HCT116 (cell line): ENCODE data around the gene FAM83D. TPM values are rescaled to one million over a fixed set of nuclear protein-coding genes. Genes with fewer than 3 reads are reported as not detected.

ENCODE experiments used
- ATAC-seq: fragments of 200-7000 bp; cut with Tn5 transposase; 2 replicates; pipeline ENCODE4 v1.9.1; 2020; ENCODE audit warnings: mild to moderate bottlenecking, moderate library complexity
- BruUV-seq: library from RNA; stranded (reverse); fragments of 400-500 nt; replicated peaks from 2 replicates; lab custom pipeline; 2021; lab: Mats Ljungman, UMichigan
- CTCF ChIA-PET: fragments of 300-600 bp; sonication (Branson Sonifier 250); formaldehyde crosslinking; loops from one replicate; lab custom pipeline; 2021; ENCODE audit warnings: antibody characterized with exemption; lab: Charles Lee
- POLR2A ChIA-PET: fragments of 300-600, 350-600 bp; sonication (Branson Sonifier 250); formaldehyde crosslinking; loops from one replicate; lab custom pipeline; 2021; ENCODE audit warnings: antibody characterized with exemption; lab: Charles Lee
- RAD21 ChIA-PET, 2 experiments: fragments of 300-600 bp; sonication (Branson Sonifier 250); formaldehyde crosslinking; loops; one replicate each; lab custom pipeline; 2023; ENCODE audit warnings: low total read pairs in 2 of 2; ENCODE audit not compliant: uncharacterized antibody in 2 of 2, unreplicated experiment in 2 of 2, low non-redundant PET in 1 of 2; lab: Charles Lee
- DNase-seq: peaks from one replicate; pipeline ENCODE4 v3.0.0-alpha.2; 2010; ENCODE audit warnings: low read depth, low spot score
- H2AFZ ChIP-seq: fragments of 200-600 bp; shearing (Covaris generic), sonication (generic); 2 replicates; pipeline ENCODE4 v1.6.1; 2017; ENCODE audit warnings: low read depth, mixed run types, mixed read lengths, antibody characterized with exemption, low read length; ENCODE audit not compliant: poor library complexity, severe bottlenecking
- H3K27ac ChIP-seq: 2 replicates; pipeline ENCODE4 v1.5.1; 2012; ENCODE audit warnings: low read depth, low read length
- H3K27me3 ChIP-seq: fragments of 200-600 bp; sonication (generic); 2 replicates; pipeline ENCODE4 v1.6.1; 2016; ENCODE audit warnings: mixed run types, low read length, mixed read lengths; ENCODE audit not compliant: insufficient read depth
- H3K36me3 ChIP-seq, 2 experiments: fragments of 200-500 bp in 1 of 2; fragments of 200-600 bp in 1 of 2; sonication (Bioruptor generic) in 1 of 2; sonication (generic) in 1 of 2; 2 replicates each; pipeline versions ENCODE4 v1.5.1 to v1.6.1; 2014 to 2016; ENCODE audit warnings: low read length in 2 of 2, inconsistent platforms in 1 of 2, mixed read lengths in 1 of 2, mixed run types in 1 of 2; ENCODE audit not compliant: insufficient read depth in 2 of 2, control insufficient read depth in 1 of 2
- H3K4me1 ChIP-seq, 2 experiments: fragments of 200-600 bp in 1 of 2; sonication (generic) in 1 of 2; 2 replicates each; pipeline versions ENCODE4 v1.5.1 to v1.6.1; 2012 to 2017; ENCODE audit warnings: low read length in 2 of 2, inconsistent platforms in 1 of 2, mild to moderate bottlenecking in 1 of 2, mixed read lengths in 1 of 2, mixed run types in 1 of 2, moderate library complexity in 1 of 2; ENCODE audit not compliant: insufficient read depth in 2 of 2, control insufficient read depth in 1 of 2
- H3K4me2 ChIP-seq: fragments of 200-600 bp; sonication (generic); 2 replicates; pipeline ENCODE4 v1.6.1; 2017; ENCODE audit warnings: mixed run types, low read length, mixed read lengths
- H3K4me3 ChIP-seq, 2 experiments: fragments of 200-600 bp in 1 of 2; sonication (generic) in 1 of 2; replicated peaks in 1 of 2; 2 replicates each; pipeline ENCODE4 v1.5.1; 2011 to 2016; ENCODE audit warnings: low read length in 2 of 2, control low read depth in 1 of 2, low read depth in 1 of 2, mild to moderate bottlenecking in 1 of 2, mixed read lengths in 1 of 2, mixed run types in 1 of 2
- H3K79me2 ChIP-seq: fragments of 200-600 bp; sonication (generic); 2 replicates; pipeline ENCODE4 v1.6.1; 2017; ENCODE audit warnings: mild to moderate bottlenecking, mixed run types, low read length, moderate library complexity, mixed read lengths; ENCODE audit not compliant: insufficient read depth
- H3K9ac ChIP-seq: fragments of 200-600 bp; sonication (generic); 2 replicates; pipeline ENCODE4 v1.6.1; 2016; ENCODE audit warnings: low read length, mixed read lengths
- H3K9me2 ChIP-seq: fragments of 200-600 bp; sonication (generic), shearing (Covaris generic); 2 replicates; pipeline ENCODE4 v1.6.1; 2017; ENCODE audit warnings: mixed run types, mild to moderate bottlenecking, moderate library complexity; ENCODE audit not compliant: insufficient read depth
- H3K9me3 ChIP-seq, 2 experiments: fragments of 200-500 bp in 1 of 2; fragments of 200-600 bp in 1 of 2; sonication (Bioruptor generic) in 1 of 2; sonication (generic) in 1 of 2; 2 replicates each; pipeline ENCODE4 v1.6.1; 2014 to 2017; ENCODE audit warnings: low read length in 2 of 2, mixed read lengths in 2 of 2, inconsistent platforms in 1 of 2, low read depth in 1 of 2, mild to moderate bottlenecking in 1 of 2, mixed run types in 1 of 2, moderate library complexity in 1 of 2; ENCODE audit not compliant: control insufficient read depth in 1 of 2, insufficient read depth in 1 of 2
- H4K20me1 ChIP-seq: fragments of 200-600 bp; sonication (generic), shearing (Covaris generic); 2 replicates; pipeline ENCODE4 v1.6.1; 2017; ENCODE audit warnings: mixed run types, mild to moderate bottlenecking, moderate library complexity; ENCODE audit not compliant: insufficient read depth
- EGR1 ChIP-seq: IDR thresholded peaks from 2 replicates; pipeline ENCODE4 v1.6.1; 2012; ENCODE audit warnings: low read depth
- EZH2phosphoT487 ChIP-seq: fragments of 200-600 bp; IDR thresholded peaks from 2 replicates; pipeline ENCODE4 v1.6.1; 2018; ENCODE audit warnings: antibody characterized with exemption, borderline replicate concordance
- JUND ChIP-seq: IDR thresholded peaks from 2 replicates; pipeline ENCODE4 v1.6.1; 2012
- POLR2AphosphoS5 ChIP-seq: IDR thresholded peaks from 2 replicates; pipeline ENCODE4 v1.6.1; 2011; ENCODE audit warnings: mild to moderate bottlenecking, low read depth, low read length, moderate library complexity
- RAD21 ChIP-seq: IDR thresholded peaks from 2 replicates; pipeline ENCODE4 v1.6.1; 2012; ENCODE audit warnings: low read depth, mild to moderate bottlenecking
- REST ChIP-seq: IDR thresholded peaks from 2 replicates; pipeline ENCODE4 v1.6.1; 2012; ENCODE audit warnings: low read depth
- SP1 ChIP-seq: IDR thresholded peaks from 2 replicates; pipeline ENCODE4 v1.6.1; 2012; ENCODE audit warnings: low read depth
- SRF ChIP-seq: IDR thresholded peaks from 2 replicates; pipeline ENCODE4 v1.6.1; 2012; ENCODE audit warnings: low read depth
- TCF7L2 ChIP-seq: IDR thresholded peaks from 2 replicates; pipeline ENCODE4 v1.7.0; 2011; ENCODE audit warnings: borderline replicate concordance, inconsistent platforms; ENCODE audit not compliant: insufficient read depth, insufficient read length; ENCODE audit errors: extremely low read depth
- ZFX ChIP-seq: fragments of 450-650 bp; IDR thresholded peaks from 2 replicates; pipeline ENCODE4 v1.6.1; 2017
- intact Hi-C: fragments of 100-400 bp; cut with micrococcal nuclease; formaldehyde crosslinking; loops from 2 replicates; pipeline ENCODE4 v1.10.0; 2022
- total RNA-seq: library from RNA; stranded (reverse); gene quantifications from one replicate; pipeline ENCODE4 v1.2.1, GENCODE V29; 2021; ENCODE audit not compliant: unreplicated experiment
- TF ChIP-seq, protein P1 (sequence below), 3 experiments: fragments of 200-600 bp in 1 of 3; sonication (generic) in 1 of 3; IDR thresholded peaks in 2 of 3; conservative IDR thresholded peaks in 1 of 3; 2 replicates each; pipeline ENCODE4 v1.5.1; 2012 to 2017; ENCODE audit warnings: low read depth in 2 of 3, low read length in 2 of 3, antibody characterized with exemption in 1 of 3, borderline replicate concordance in 1 of 3, control low read depth in 1 of 3, mild to moderate bottlenecking in 1 of 3, mixed read lengths in 1 of 3, mixed run types in 1 of 3, moderate library complexity in 1 of 3; ENCODE audit not compliant: insufficient read depth in 1 of 3
- TF ChIP-seq, protein P2 (sequence below): IDR thresholded peaks from 2 replicates; pipeline ENCODE4 v1.6.1; 2012
- TF ChIP-seq, protein P3 (sequence below): IDR thresholded peaks from 2 replicates; pipeline ENCODE4 v1.6.1; 2012

Gene FAM83D
- total RNA-seq, 1 experiment from 2014 or later = 51.1 TPM

- 0 out of 4 replicates have a peak, but pooled peaks cover 0 to 2% of the 10 kb centered on the region in 2 experiments for H3K36me3 ChIP-seq
- no peak overlapping the region for H3K27ac ChIP-seq
- peaks cover 10 to 15% of the 10 kb centered on the region in 2 experiments for H3K4me1 ChIP-seq
- TF ChIP-seq TCF7L2 (no peak), RAD21 (no peak), POLR2AphosphoS5 (no peak), REST (no peak), SRF (no peak), SP1 (no peak), JUND (no peak), ZFX (no peak), EZH2phosphoT487 (no peak), EGR1 (no peak)
- TF ChIP-seq, protein P1, sequence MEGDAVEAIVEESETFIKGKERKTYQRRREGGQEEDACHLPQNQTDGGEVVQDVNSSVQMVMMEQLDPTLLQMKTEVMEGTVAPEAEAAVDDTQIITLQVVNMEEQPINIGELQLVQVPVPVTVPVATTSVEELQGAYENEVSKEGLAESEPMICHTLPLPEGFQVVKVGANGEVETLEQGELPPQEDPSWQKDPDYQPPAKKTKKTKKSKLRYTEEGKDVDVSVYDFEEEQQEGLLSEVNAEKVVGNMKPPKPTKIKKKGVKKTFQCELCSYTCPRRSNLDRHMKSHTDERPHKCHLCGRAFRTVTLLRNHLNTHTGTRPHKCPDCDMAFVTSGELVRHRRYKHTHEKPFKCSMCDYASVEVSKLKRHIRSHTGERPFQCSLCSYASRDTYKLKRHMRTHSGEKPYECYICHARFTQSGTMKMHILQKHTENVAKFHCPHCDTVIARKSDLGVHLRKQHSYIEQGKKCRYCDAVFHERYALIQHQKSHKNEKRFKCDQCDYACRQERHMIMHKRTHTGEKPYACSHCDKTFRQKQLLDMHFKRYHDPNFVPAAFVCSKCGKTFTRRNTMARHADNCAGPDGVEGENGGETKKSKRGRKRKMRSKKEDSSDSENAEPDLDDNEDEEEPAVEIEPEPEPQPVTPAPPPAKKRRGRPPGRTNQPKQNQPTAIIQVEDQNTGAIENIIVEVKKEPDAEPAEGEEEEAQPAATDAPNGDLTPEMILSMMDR (IDR thresholded peaks at IDR 0.05 in 2 of 3, conservative IDR thresholded peaks at IDR 0.05 in 1 of 3; ENCODE audit: borderline replicate concordance in 1 of 3, insufficient read depth in 1 of 3, low read depth in 2 of 3, low read length in 2 of 3) = no peak
- TF ChIP-seq, protein P2, sequence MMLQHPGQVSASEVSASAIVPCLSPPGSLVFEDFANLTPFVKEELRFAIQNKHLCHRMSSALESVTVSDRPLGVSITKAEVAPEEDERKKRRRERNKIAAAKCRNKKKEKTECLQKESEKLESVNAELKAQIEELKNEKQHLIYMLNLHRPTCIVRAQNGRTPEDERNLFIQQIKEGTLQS = no peak
- TF ChIP-seq, protein P3, sequence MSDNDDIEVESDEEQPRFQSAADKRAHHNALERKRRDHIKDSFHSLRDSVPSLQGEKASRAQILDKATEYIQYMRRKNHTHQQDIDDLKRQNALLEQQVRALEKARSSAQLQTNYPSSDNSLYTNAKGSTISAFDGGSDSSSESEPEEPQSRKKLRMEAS = no peak
- ChIA-PET CTCF (no interaction called here), POLR2A (interaction anchor here (0.6 kb wide), 1 partner anchor 55 kb away, joined by 3 read pairs; no protein-coding TSS in a partner anchor), RAD21 (no interaction called here)
- peaks cover 40% of the 10 kb centered on the region for H3K79me2 ChIP-seq
- no TSS peak for BruUV-seq
- no peak for DNase-seq
- H3K9ac ChIP-seq = no peak overlapping the region
- no peaks in the 10 kb centered on the region for H4K20me1 ChIP-seq
- no peaks in the 10 kb centered on the region for H3K27me3 ChIP-seq
- intact Hi-C loops = no loop called here
- ATAC-seq = no peak
- H3K9me2 ChIP-seq = no peaks in the 10 kb centered on the region
- H3K4me3 ChIP-seq = no peak overlapping the region
- H3K9me3 ChIP-seq = no peaks in the 10 kb centered on the region
- no peak overlapping the region for H2AFZ ChIP-seq
- no peak overlapping the region for H3K4me2 ChIP-seq
Measured at GRCh38 chr20:38982291-38982690, 56.1 kb downstream of the FAM83D start.
